Sigmoid colon (tissue), 7 donors: ENCODE measurements around the gene POLK. TPM values are rescaled to one million over a fixed set of nuclear protein-coding genes. Genes with fewer than 3 reads are reported as not detected.

ENCODE experiments used
- DNase-seq: peaks from one replicate; pipeline ENCODE4 v3.0.0-alpha.2; 2019
- H3K27ac ChIP-seq, 4 donors: fragments of 200-600 bp; sonication (generic); one replicate each; pipeline ENCODE4 v1.5.1; 2016 to 2019; ENCODE audit warnings: mild to moderate bottlenecking in 1 of 4
- H3K27me3 ChIP-seq, 3 donors: fragments of 200-600 bp; sonication (generic); one replicate each; pipeline ENCODE4 v1.5.1; 2019; ENCODE audit warnings: mild to moderate bottlenecking in 1 of 3
- H3K36me3 ChIP-seq, 4 donors: fragments of 200-600 bp; sonication (generic); one replicate each; pipeline ENCODE4 v1.5.1; 2016 to 2019
- H3K4me1 ChIP-seq, 4 donors: fragments of 200-600 bp; sonication (generic); one replicate each; pipeline ENCODE4 v1.5.1; 2017 to 2019
- H3K4me3 ChIP-seq, 4 donors: fragments of 200-600 bp; sonication (generic); one replicate each; pipeline ENCODE4 v1.5.1; 2017 to 2019; ENCODE audit warnings: mild to moderate bottlenecking in 2 of 4, moderate library complexity in 1 of 4
- H3K9me3 ChIP-seq, 4 donors: fragments of 200-600 bp in 3 of 4; sonication (generic) in 3 of 4; one replicate each; pipeline versions ENCODE4 v1.5.1 to v1.6.1; 2013 to 2019
- CTCF ChIP-seq, 4 experiments: fragments of 450-650 bp in 3 of 4; fragments of 200-600 bp in 1 of 4; IDR thresholded peaks; one replicate each; pipeline ENCODE4 v1.5.1; 2016 to 2019; ENCODE audit warnings: antibody characterized with exemption in 4 of 4, mild to moderate bottlenecking in 3 of 4, moderate library complexity in 2 of 4
- EP300 ChIP-seq, 4 donors: sonication (generic); formaldehyde crosslinking; IDR thresholded peaks; one replicate each; pipeline ENCODE4 v1.6.1; 2017; ENCODE audit warnings: antibody characterized with exemption in 4 of 4
- POLR2A ChIP-seq, 2 donors: fragments of 450-650 bp; IDR thresholded peaks; one replicate each; pipeline ENCODE4 v1.6.1; 2016; ENCODE audit warnings: antibody characterized with exemption in 2 of 2, mild to moderate bottlenecking in 2 of 2, moderate library complexity in 2 of 2
- POLR2AphosphoS5 ChIP-seq, 4 donors: sonication (generic); formaldehyde crosslinking; IDR thresholded peaks; one replicate each; pipeline ENCODE4 v1.6.1; 2017; ENCODE audit warnings: antibody characterized with exemption in 4 of 4
- WGBS, 2 donors: extraction: QIAGEN DNeasy Blood & Tissue Kit; methylation state at CpG; one replicate each; pipeline ENCODE4 v1.1.7; 2013; 5-methylcytosine and 5-hydroxymethylcytosine counted together
- intact Hi-C: fragments of 100-400 bp; cut with DNase I; formaldehyde crosslinking; loops from one replicate; pipeline ENCODE4 v1.15.1; 2023
- polyA plus RNA-seq, 3 donors: library from polyadenylated mRNA; stranded (reverse); fragments of 200-250 nt; gene quantifications; one replicate each; pipeline ENCODE4 v1.2.3, GENCODE V29; 2013
- total RNA-seq, 4 donors: library from RNA; depleted of rRNA; stranded (reverse); fragments of >200 nt; gene quantifications; one replicate each; pipeline ENCODE4 v1.1.0, GENCODE V29; 2016
- donor health status: healthy with polysubstance abuse.
- donor health status: Bipolar disorder and iron deficiency.
- donor health status: healthy.

POLK gene
- total and polyA plus RNA-seq, 7 donors = 3.9 to 48.5 (median 35.2) TPM

GRCh38 chr5:75509546-75509945 lies 2.1 kb upstream of the POLK start:
- Histone ChIP-seq H3K4me3 (peak overlapping the region; percentile 82 to 91 (median 90)), H3K4me1 (peaks cover 0 to 50% (median 37%) of the 10 kb centered on the region in 4 donors), H3K27ac (peak overlapping the region in 2 of 4 donors; percentile 93 to 95), H3K27me3 (no peaks in the 10 kb centered on the region), H3K9me3 (no peaks in the 10 kb centered on the region), H3K36me3 (peaks cover 0 to 8% (median 0%) of the 10 kb centered on the region in 4 donors)
- intact Hi-C loops = no loop called here
- WGBS, 2 donors = 78 to 80% methylated on average over 4 of the region's 4 CpGs
- DNase-seq = no peak
- no peak for TF ChIP-seq POLR2A (IDR thresholded peaks at IDR 0.05)
- TF ChIP-seq CTCF (IDR thresholded peaks at IDR 0.05) = no peak
- TF ChIP-seq POLR2AphosphoS5 (IDR thresholded peaks at IDR 0.05) = no peak
- no peak for TF ChIP-seq EP300 (IDR thresholded peaks at IDR 0.05)

GRCh38 chr5:75509956-75510355 lies 1.7 kb upstream of the POLK start:
- Histone ChIP-seq H3K4me3 (peak overlapping the region; percentile 82 to 91 (median 90)), H3K27me3 (no peaks in the 10 kb centered on the region), H3K36me3 (peaks cover 0 to 4% (median 0%) of the 10 kb centered on the region in 4 donors), H3K27ac (peak overlapping the region in 3 of 4 donors; percentile 92 to 95 (median 93)), H3K9me3 (no peaks in the 10 kb centered on the region), H3K4me1 (peaks cover 0 to 50% (median 39%) of the 10 kb centered on the region in 4 donors)
- 5 to 10% methylated on average over 1 of the region's 1 CpG for WGBS, 2 donors
- intact Hi-C loops = loop anchor here (2.0 to 5.0 kb wide), 4 partner anchors 57 to 273 kb away; partner anchors contain the start of genes ANKRD31 and HMGCR
- peak; percentile 68 for DNase-seq
- TF ChIP-seq CTCF (IDR thresholded peaks at IDR 0.05) (no peak), EP300 (IDR thresholded peaks at IDR 0.05) (no peak), POLR2A (IDR thresholded peaks at IDR 0.05) (no peak), POLR2AphosphoS5 (IDR thresholded peaks at IDR 0.05) (peak in 1 of 4 donors; percentile 52)

- Histone ChIP-seq H3K36me3 (no peaks in the 10 kb centered on the region), H3K4me3 (peak overlapping the region; percentile 82 to 91 (median 90)), H3K9me3 (no peaks in the 10 kb centered on the region), H3K27ac (peak overlapping the region; percentile 89 to 95 (median 92)), H3K27me3 (no peaks in the 10 kb centered on the region), H3K4me1 (peaks cover 0 to 50% (median 39%) of the 10 kb centered on the region in 4 donors)
- intact Hi-C loops = loop anchor here (2.0 to 5.0 kb wide), 4 partner anchors 57 to 273 kb away; partner anchors contain the start of genes ANKRD31 and HMGCR
- 0% methylated on average over 15 of the region's 15 CpGs for WGBS, 2 donors
- no peak for DNase-seq
- TF ChIP-seq EP300 (IDR thresholded peaks at IDR 0.05) (no peak), CTCF (IDR thresholded peaks at IDR 0.05) (no peak), POLR2A (IDR thresholded peaks at IDR 0.05) (no peak), POLR2AphosphoS5 (IDR thresholded peaks at IDR 0.05) (no peak)
These were observed 1.3 kb upstream of the POLK start for GRCh38 chr5:75510417-75510835.

GRCh38 chr5:75510836-75511434 lies 756 bp upstream of the POLK start:
- TF ChIP-seq POLR2A (IDR thresholded peaks at IDR 0.05) (no peak), CTCF (IDR thresholded peaks at IDR 0.05) (no peak), POLR2AphosphoS5 (IDR thresholded peaks at IDR 0.05) (no peak), EP300 (IDR thresholded peaks at IDR 0.05) (no peak)
- Histone ChIP-seq H3K27ac (peak overlapping the region; percentile 89 to 95 (median 92)), H3K4me3 (peak overlapping the region; percentile 82 to 91 (median 90)), H3K36me3 (no peaks in the 10 kb centered on the region), H3K27me3 (no peaks in the 10 kb centered on the region), H3K9me3 (no peaks in the 10 kb centered on the region), H3K4me1 (peaks cover 0 to 50% (median 37%) of the 10 kb centered on the region in 4 donors)
- WGBS, 2 donors = 1% methylated on average over 54 of the region's 54 CpGs
- intact Hi-C loops = loop anchor here (2.0 to 5.0 kb wide), 4 partner anchors 56 to 274 kb away; partner anchors contain the start of genes ANKRD31 and HMGCR
- DNase-seq = peak; percentile 71
